SK-N-DZ (cell line): ENCODE data around the gene RNF167.

Experiments
- DNase-seq: peaks from one replicate; pipeline ENCODE4 v3.0.0-alpha.2; 2015; ENCODE audit warnings: low spot score

Gene RNF167

GRCh38 chr17:4938688-4939545 lies 1.2 kb upstream of the RNF167 start:
- no peak for DNase-seq

- no peak for DNase-seq
Measured at GRCh38 chr17:4939546-4939795, 597 bp upstream of the RNF167 start.

DNA sequence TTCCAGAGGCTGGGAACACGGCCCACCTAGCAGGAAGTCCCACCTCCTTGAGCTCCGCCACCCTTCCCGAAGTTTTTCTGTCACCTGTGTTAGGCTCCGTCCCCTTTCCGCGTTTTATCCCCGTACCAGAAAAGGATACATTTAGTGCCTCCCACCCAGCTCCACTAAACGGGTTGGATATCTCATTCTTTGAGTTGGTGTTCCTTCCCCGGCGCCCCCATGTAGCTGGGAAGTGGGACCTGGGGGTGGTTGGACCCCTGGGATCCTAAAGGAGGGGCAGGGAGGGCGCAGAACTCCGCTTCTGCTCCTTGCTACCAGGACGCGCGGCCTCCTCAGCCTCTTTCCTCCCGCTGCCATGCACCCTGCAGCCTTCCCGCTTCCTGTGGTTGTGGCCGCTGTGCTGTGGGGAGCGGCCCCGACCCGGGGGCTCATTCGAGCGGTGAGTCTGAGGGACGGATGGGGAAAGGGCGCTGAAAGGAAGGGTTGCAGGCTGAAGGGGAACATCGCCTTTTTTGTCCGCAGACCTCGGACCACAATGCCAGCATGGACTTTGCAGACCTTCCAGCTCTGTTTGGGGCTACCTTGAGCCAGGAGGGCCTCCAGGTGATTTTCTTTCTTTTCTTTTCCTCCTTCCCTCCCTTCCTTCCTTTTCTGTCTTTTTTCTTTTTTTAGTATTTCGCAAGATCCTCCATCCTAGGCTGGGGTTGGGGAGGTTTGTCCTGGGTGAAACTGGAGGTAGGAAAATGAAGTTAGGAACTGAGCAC lies 669 bp downstream of the RNF167 start:
- DNase-seq, result no peak

DNA sequence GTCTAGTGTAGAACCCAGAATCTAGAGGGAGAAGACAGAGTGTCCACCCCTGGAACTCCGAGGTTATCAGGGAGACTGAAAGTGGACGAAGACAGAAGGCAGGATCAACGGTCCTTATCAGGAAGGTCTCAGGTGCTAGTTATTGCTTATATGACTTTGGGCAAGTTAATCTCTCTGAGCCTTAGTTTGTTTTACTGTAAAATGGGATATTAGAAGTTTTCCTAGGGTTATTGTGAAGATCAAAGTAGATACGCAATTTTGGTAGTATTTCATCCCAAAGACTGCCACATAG lies 1.2 kb downstream of the RNF167 start:
- DNase-seq, result no peak

- DNase-seq, result no peak
Measured at GRCh38 chr17:4942760-4943508, 2.9 kb downstream of the RNF167 start.

GRCh38 chr17:4944163-4944553 lies 4.1 kb downstream of the RNF167 start:
- no peak for DNase-seq

DNA sequence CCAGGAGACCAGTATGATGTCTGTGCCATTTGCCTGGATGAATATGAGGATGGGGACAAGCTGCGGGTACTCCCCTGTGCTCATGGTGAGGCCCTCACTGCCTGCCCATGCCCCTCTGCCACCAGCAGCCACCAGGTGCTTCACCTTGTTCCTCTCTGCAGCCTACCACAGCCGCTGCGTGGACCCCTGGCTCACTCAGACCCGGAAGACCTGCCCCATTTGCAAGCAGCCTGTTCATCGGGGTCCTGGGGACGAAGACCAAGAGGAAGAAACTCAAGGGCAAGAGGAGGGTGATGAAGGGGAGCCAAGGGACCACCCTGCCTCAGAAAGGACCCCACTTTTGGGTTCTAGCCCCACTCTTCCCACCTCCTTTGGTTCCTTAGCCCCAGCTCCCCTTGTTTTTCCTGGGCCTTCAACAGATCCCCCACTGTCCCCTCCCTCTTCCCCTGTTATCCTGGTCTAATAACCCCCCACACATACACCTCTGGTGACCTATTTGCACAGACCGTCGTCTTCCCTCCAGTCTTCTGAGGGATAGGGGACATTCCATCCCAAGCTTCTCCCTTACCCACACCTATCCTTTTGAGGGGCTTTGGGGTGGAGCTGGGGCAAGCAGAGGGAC lies 4.6 kb downstream of the RNF167 start:
- no peak for DNase-seq

DNA sequence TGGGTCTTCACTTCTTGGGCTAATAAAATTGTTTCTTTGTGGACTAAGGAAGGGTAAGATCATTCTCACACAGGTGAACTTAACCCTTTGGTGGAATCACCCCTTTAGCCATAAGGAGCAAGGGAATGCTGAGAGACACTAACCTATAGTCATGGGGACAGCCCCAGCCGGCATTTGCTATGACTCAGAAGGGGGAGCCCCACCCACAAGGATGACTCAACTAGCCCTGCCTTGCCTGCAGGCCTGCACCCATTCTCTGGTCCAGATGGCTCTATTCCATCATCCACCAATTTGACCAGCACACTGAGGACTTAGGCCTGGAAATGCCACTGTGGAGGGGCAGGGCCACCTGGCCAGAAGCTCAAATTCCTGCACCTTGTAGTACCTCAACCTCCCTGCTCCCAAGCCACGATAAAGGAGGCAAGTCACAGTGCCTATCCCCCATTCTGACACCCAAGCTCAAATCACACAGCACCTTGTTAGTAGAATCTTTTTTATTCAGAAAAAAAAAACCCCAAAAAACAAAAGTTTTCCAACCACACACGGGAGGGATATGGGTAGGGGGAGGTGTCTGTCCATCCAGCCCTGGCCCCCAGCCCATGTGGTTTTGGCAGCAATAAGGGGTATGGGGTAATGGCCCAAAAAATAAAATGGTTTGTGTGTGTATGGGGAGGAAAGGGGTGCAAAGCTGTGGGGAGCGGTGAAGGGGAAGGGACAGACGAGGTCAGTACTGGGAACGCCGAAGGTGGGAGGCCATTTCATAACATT lies 5.3 kb downstream of the RNF167 start:
- no peak for DNase-seq

GRCh38 chr17:4945944-4946280 lies 5.8 kb downstream of the RNF167 start:
- no peak for DNase-seq

DNA sequence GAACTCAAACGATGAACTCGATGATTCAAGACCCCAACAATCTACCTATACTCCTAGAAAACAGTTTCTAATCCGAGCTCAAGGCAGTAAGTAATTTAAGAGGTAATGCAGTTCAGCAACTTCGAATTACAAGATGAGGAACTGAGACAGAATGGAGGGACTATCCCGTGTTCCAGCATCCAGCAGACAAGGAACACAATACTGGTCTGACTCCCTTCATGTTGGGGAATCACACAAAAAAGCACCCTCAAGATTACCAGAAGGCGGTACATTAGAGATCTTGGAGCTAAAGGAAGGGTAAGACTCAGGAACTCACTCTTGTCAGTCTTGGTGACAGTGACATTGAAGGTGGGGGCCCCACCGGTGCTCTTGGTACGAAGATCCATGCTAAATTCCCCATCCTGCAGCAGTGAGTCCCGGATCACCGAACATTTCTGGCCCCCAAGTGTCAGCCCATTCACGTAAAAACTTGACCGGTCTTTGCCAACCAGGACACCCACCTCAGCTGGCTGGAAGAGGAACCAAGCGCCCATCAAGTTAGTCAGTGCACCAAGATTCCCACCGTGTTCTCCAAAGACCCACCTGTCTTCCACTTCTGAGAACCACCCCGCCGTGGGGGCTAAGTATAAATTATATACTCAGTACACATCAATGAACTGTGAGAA lies 6.4 kb downstream of the RNF167 start:
- DNase-seq, result no peak

GRCh38 chr17:4947010-4947410 lies 6.9 kb downstream of the RNF167 start:
- DNase-seq, result no peak

GRCh38 chr17:4947411-4948165 lies 7.5 kb downstream of the RNF167 start:
- peak; percentile 64 for DNase-seq

DNA sequence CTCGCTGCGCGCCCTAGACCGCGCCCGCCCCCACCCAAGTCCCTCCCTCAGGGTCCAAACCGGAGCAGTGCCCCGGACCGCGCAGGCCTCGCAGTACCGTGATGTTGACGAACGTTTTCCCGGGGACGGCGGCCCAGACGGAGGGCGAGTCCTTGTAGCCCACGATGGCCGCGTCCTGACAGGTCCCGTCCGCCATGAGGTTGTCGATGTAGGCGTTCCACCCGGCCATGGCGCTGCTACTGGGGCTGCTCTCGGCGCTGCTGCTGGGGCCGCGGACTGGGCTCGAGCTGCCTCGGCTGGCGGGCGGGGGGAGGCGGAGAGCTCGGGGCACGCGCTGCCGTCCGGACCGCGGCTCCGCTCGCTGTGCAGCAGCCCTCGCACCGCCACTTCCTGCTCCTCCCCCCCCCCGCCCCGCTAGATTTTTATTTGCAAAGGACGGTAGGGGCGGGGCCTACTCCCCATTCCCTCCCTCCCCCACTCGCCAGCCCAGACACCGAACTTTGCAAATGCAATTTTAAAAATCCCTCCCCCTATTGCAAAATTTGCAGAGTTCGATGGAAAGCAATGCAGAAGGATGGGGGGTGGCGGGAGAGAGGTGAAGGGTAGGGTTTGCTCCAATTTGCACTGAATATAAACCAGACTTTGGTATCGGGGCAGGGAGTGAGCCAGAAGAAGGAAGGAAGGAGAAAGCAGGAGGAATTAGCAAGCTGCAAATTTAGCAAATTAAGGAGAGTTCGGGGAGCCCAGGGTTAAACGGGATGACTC lies 8.3 kb downstream of the RNF167 start, which contains the start of gene PFN1:
Gene PFN1, minus strand, starts transcription at position 365 of the 765 bp plus-strand sequence. Its CDS starts 136 bp downstream, at position 229.
- peak; percentile 93 for DNase-seq

DNA sequence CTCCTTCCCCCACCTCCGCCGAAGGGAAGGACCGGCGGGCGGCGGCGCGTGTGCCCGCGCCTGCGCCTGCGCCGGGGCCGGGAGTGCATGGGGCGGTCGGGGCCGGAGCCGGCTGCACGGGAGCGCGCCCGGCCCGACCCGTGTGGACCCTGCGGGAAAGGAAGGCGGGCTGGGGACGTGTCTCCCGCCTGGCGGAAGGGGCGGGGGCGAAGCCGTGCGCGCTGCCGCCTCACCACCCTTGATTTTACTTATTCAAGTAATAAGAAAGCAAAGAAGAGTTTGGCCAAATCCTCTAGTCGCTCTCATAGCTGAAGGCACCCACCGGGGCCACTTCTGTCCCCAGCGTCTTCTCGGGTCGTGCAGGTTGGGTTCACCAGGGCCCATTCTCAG lies 8.9 kb downstream of the RNF167 start:
- DNase-seq, result peak; percentile 89

- peak; percentile 77 for DNase-seq
Measured at GRCh38 chr17:4949321-4950074, 9.4 kb downstream of the RNF167 start.

GRCh38 chr17:4950075-4950745 lies 10.1 kb downstream of the RNF167 start:
- DNase-seq, result peak; percentile 70

DNA sequence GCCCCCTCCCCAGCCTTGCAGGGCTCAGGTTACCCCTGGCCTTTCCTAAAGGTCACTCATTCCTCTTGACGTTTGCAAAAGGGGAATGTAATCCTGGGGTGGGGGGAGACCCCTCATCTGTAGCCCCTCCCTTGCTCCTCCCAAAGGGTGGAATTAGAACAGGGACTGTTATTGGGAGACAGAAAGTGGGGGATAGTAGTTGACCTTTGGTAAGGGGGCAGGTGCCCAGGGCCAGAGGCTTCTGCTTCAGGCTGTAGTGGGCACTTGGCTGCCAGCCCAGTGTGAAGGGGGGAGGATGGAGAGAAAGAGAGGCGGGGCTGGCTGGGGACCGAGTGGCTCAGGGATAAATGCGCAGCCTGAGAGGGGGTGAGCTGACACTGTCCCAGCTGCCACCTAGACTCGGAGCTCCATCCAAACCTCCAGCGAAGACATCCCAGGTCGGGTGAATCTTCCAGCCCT lies 10.7 kb downstream of the RNF167 start, which contains the start of gene ENO3:
Gene ENO3, plus strand, starts transcription at position 374 of the 459 bp plus-strand sequence. CDS start 711 bp downstream, outside the sequence.
- peak; percentile 75 for DNase-seq

DNA sequence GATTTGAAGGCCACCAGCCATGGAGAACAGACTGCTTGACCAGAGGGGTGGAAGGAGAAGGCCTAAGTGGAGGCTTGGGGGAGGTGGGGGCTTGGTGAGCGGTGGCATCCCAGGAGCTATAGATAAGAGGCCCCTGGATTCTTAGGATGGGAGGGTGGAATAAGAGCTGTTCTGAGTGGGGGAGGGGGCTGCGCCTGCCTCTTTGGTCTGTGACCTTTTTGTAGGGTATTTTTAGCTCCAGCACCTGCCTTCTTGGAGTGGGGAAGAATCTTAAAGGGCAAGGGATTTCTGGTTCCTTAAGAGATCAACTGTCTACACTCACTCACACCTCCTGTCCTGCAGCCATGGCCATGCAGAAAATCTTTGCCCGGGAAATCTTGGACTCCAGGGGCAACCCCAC lies 11.4 kb downstream of the RNF167 start:
- DNase-seq, result peak; percentile 53
